NCI-H510A treated with DMSO at 0.1 percent for 48 hours (cell line): ENCODE results near the gene CFAP70.
"Not testable (repeated sequence)": the region's sequence is repeated elsewhere in the genome, so short reads cannot be mapped to it uniquely, and the experiment has no call there.

Experiments used
- DNase-seq: peaks from one replicate; lab custom pipeline; 2025; lab: John Stamatoyannopoulos, UW

CFAP70 gene

DNA sequence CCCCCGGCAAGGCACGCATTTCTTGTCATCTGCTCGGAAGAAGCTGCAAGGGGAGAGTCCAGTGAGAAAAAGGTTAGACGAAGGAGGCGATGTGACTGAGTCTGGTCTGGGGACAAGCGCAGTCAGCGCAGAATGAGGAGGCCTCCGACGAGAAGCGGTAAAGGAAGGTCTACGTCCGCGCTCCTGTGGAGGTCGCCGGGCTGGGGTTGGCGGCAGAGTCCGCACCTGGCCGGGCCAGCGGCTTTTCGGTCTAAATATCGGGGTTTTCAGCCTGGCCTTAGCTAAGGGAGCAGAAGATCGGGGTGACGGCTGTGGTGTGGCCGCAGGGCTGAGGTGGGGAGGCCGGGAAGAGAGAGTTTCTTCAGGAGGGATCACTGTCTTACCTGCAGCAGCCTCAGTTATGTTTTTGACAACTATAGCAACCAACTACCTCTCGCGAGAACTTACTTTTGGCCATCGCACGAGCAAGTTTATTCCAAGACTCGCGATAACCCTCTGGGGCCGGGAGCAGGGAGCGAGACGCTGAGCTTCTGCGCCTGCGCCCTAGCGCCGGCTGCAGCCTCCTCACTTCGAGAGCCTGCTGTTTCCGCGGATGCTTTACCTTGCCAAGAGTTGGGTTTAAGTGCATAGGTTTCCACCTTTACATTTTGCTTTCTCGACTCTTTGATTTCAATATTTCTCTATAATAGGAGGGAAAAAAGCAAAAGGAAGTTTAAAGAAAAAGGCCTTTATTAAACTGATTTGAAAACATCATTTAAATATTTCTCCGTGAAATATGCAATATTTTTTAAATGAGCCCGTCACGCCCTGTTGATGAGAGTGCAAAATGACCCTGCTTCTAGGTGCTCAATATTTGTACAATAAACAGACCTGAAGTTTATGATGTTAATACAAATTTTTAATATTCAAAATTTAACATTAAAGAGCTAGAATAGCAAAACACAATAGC is at the start of gene CFAP70:
Gene CFAP70 (minus strand): TSS at position 534 of the 949 bp plus-strand sequence. CDS start 4,068 bp downstream, outside the sequence.
- DNase-seq, result peak; percentile 98

- no peak for DNase-seq
Observed at GRCh38 chr10:73408061-73408460, 49.4 kb upstream of the CFAP70 start.

DNA sequence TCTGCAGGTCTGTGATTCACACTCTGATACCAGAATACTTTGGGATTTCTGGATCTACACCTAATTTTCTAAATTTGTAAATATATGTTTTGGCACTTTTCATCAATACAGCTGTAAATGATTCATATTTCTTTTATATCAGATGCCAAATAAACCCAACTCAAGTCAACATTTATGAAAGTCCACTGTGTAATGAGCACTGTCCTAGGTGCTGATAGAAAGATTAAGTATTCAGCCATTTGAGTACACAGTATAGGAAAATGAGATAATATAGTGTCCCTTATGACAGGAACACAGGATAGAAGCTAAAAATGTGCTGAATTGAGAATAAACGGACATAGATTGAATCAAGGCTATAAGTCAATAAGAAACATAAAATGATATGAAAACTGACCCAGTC is 48.8 kb upstream of the CFAP70 start:
- DNase-seq, result no peak

GRCh38 chr10:73406846-73407245 is 48.2 kb upstream of the CFAP70 start:
- DNase-seq, result no peak

DNA sequence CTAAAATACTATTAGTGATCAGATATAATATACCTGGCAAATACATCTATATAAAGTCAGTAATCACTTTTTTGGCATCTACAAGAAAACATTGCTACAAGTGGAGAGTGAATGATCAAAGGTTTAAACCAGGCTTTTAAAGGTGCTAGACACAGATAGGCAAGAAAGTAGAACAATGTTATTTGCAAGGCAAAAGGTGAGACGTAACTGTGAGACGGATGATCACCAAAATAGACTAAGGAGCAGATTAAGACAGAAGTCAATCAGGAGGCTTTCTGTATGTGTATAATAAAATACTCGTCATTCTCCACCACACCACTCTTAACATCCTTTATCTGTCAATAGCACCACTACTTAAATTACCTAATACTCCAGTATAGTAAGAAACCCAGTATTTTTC is 46.9 kb upstream of the CFAP70 start:
- DNase-seq, result no peak

- no peak for DNase-seq
Observed at GRCh38 chr10:73404690-73405089, 46.0 kb upstream of the CFAP70 start.

- DNase-seq, result no peak
Observed at GRCh38 chr10:73401636-73402035, 43.0 kb upstream of the CFAP70 start.

- no peak for DNase-seq
Observed at GRCh38 chr10:73399063-73399462, 40.4 kb upstream of the CFAP70 start.

- DNase-seq, result no peak
Observed at GRCh38 chr10:73398024-73398423, 39.4 kb upstream of the CFAP70 start.

GRCh38 chr10:73394325-73394724 is 35.7 kb upstream of the CFAP70 start:
- not testable (repeated sequence) for DNase-seq

- no peak for DNase-seq
Observed at GRCh38 chr10:73388228-73388627, 29.6 kb upstream of the CFAP70 start.

DNA sequence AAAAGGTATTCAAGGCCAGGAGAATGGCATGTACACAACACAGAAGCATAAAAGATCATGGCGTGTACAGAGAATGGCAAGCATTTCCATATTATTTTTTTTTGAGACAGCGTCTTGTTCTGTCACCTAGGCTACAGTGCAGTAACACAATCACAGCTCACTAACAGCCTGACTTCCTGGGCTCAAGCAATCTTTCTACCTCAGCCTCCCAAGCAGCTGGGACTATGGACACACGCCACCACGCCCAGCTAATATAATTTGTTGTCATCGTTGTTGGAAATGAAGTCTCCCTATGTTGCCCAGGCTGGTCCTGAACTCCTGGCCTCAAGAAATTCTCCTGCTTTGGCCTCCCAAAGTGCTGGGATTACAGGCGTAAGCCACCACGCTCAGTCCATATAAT is 27.9 kb upstream of the CFAP70 start:
- DNase-seq, result no peak

DNA sequence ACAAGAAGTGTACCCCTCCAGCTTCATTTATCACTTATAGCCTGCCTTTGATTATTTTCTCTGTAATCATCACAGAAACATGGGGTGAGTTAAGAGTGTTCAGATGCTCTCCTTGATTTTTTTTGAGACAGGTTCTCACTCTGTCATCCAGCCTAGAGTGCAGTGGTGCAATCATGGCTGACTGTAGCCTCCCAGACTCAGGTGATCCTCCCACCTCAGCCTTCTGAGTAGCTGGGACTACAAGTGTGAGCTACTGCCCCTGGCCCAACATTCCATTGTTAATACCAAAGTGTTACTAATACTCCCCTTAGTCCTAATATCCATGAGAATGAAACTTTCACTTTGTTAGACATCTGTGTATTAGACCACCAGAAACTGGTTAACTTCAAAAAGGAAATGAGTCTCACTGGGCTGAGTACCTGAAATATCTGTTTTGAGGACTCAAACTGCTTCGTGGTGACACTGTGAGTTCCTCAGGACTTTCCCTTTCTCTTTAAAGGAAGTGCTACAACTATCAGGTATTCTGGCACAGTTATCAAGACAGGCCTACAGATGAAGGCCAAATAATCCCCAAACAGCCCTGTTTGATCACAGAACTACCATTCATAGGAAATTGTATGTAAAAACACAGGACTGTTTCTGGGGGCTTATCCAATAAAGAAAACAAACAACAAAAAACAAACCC is 20.5 kb upstream of the CFAP70 start:
- no peak for DNase-seq

DNA sequence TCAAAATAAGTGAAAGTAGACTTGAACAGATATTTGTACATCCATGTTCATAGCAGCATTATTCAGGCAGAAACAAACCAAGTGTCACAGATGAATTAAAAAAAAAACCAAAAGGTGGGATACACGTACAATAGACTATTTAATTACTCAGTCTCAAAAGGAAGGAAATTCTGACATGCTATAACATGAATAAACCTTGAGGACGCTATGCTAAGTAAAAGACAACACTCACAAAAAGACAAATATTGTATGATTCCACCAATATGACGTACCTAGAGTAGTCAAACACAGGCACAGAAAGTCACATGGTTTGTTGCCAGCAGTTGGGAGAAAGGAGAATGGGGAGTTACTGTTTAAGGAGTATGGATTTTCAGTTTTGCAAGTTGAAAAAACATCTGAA is 18.0 kb upstream of the CFAP70 start:
- no peak for DNase-seq

DNA sequence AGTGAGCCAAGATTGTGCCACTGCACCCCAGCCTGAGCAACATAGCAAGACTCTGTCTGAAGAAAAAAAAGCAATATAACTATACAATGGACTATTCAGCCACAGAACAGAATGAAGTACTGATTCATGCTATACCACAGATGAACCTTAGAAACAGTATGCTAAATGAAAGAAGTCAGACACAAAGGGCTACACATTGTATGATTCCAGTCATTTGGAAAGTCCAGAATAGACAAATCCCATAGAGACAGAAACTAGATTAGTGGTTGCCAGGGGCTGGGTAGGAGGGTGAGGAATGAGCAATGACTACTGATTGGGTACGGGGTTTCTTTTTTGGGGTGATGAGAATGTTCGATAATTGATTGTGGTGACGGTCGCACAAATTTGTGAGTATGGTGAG is 9.6 kb upstream of the CFAP70 start:
- DNase-seq, result no peak

GRCh38 chr10:73366381-73367298 is 8.0 kb upstream of the CFAP70 start:
- DNase-seq, result no peak

DNA sequence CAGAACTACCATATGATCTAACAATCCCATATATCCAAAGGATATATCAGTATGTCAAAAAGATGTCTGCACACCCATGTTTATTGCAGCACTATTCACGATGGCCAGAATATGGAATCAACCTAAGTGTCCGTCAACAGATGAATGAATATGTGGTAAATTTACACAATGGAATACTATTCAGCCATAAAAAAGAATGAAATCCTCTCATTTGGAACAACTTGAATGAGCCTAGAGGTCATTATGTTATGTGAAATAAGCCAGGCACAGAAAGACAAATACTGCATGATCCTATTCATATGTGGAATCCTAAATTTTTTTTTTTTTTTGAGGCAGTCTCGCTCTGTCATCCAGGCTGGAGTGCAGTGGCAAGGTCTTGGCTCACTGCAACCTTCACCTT is 6.3 kb upstream of the CFAP70 start:
- no peak for DNase-seq

- no peak for DNase-seq
Observed at GRCh38 chr10:73359492-73359891, 828 bp upstream of the CFAP70 start.

GRCh38 chr10:73357821-73358220 is 843 bp downstream of the CFAP70 start:
- DNase-seq, result no peak

- no peak for DNase-seq
Observed at GRCh38 chr10:73357166-73357565, 1.5 kb downstream of the CFAP70 start.

- DNase-seq, result no peak
Observed at GRCh38 chr10:73344269-73344668, 14.4 kb downstream of the CFAP70 start.

DNA sequence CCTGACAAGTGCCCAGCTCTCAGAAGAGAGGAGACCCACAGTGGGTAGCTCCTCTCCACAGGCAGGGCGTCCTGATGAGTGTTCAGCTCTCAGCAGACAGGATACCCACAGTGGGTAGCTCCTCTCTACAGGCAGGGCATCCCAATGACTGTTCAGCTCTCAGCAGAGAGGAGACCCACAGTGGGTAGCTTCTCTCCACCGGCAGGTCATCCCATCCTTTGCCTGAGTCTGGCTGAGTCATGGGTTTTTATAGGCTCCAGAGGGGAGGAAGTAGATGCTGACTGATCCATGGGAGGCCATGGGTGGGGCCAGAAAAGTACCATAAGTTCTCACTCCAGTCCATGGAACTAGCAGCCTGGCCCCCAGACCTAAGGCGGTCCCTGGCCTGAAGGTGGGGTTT is 18.5 kb downstream of the CFAP70 start:
- DNase-seq, result no peak
